HG02973 (cell line): ENCODE measurements around the gene INSM1.

ENCODE experiments used
- ATAC-seq: cut with Tn5 transposase; IDR thresholded peaks from one replicate; pipeline ENCODE4 v1.9.1; 2021; ENCODE audit warnings: moderate library complexity; ENCODE audit not compliant: unreplicated experiment

The INSM1 gene

GRCh38 chr20:20417876-20418676 lies 50.2 kb downstream of the INSM1 start:
- ATAC-seq: no peak
